Measurements from ENCODE around the gene CCR9. TPM values are rescaled to one million over a fixed set of nuclear protein-coding genes. Genes with fewer than 3 reads are reported as not detected.

CCR9 gene
- total RNA-seq, 1 experiment from 2014 or later = not detected

DNA sequence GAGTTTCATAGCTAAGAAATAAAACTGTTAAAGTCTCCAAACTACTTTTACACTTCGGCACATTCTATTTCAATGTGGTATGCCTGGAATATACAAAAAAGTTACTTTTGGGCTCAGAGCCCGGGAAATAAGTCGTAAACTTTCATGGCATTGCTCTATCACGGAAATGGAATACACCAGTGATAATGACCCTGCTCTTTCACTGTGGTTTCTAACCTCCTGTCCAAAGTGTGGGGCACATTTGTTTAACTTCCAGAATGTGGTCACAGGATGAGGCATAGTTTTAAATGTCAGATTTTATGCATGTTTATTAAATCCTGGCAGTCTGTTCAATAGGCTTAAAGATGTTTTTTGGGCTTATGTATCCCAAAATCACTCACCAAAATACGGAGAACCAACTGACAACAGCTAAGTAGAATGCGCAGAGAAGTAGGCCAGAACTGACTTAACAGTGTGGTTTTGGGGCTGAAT lies 62.0 kb downstream of the CCR9 start:
- no peaks in the 10 kb centered on the region for H4K20me1 ChIP-seq (ENCODE audit: insufficient read depth)
- H3K27me3 ChIP-seq (ENCODE audit: insufficient read depth, low read length) = no peaks in the 10 kb centered on the region
- no peak overlapping the region for H3K4me3 ChIP-seq (replicated peaks in 1 of 2; ENCODE audit: low read depth in 1 of 2, low read length in 2 of 2)
- no peak overlapping the region for H3K27ac ChIP-seq (ENCODE audit: low read depth, low read length)
- RAD21 ChIA-PET (ENCODE audit: low non-redundant PET in 1 of 2, low total read pairs in 2 of 2, uncharacterized antibody in 2 of 2, unreplicated experiment in 2 of 2) = no interaction called here
- ATAC-seq = no peak
- H3K4me1 ChIP-seq (ENCODE audit: control insufficient read depth in 1 of 2, insufficient read depth in 2 of 2, low read length in 2 of 2) = no peaks in the 10 kb centered on the region
- CTCF ChIA-PET = no interaction called here
- BruUV-seq (replicated peaks) = no TSS peak
- H3K4me2 ChIP-seq (ENCODE audit: low read length) = no peak overlapping the region
- intact Hi-C loops (cut with micrococcal nuclease) = no loop called here
- H3K79me2 ChIP-seq (ENCODE audit: insufficient read depth, low read length) = no peaks in the 10 kb centered on the region
- no peak overlapping the region for H3K9ac ChIP-seq (ENCODE audit: low read length)
- no peak overlapping the region for H2AFZ ChIP-seq (ENCODE audit: low read depth, low read length, poor library complexity, severe bottlenecking)
- H3K9me3 ChIP-seq (ENCODE audit: control insufficient read depth in 1 of 2, insufficient read depth in 1 of 2, low read depth in 1 of 2, low read length in 2 of 2) = no peaks in the 10 kb centered on the region
- H3K9me2 ChIP-seq (ENCODE audit: insufficient read depth) = no peaks in the 10 kb centered on the region
- POLR2A ChIA-PET = no interaction called here
- H3K36me3 ChIP-seq (ENCODE audit: control insufficient read depth in 1 of 2, insufficient read depth in 2 of 2, low read length in 2 of 2) = peaks cover 13 to 30% of the 10 kb centered on the region in 2 experiments
- DNase-seq (ENCODE audit: low read depth, low spot score) = no peak
- TF ChIP-seq, protein P1, sequence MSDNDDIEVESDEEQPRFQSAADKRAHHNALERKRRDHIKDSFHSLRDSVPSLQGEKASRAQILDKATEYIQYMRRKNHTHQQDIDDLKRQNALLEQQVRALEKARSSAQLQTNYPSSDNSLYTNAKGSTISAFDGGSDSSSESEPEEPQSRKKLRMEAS (IDR thresholded peaks at IDR 0.05) = no peak
- no peak for TF ChIP-seq POLR2AphosphoS5 (IDR thresholded peaks at IDR 0.05; ENCODE audit: low read depth, low read length)
- TF ChIP-seq YY1 (IDR thresholded peaks at IDR 0.05; ENCODE audit: extremely low read depth, insufficient replicate concordance, low read depth, low read length) = no peak
- no peak for TF ChIP-seq ZNF274 (IDR thresholded peaks at IDR 0.05; ENCODE audit: low read depth, low read length)
- no peak for TF ChIP-seq SIN3A (IDR thresholded peaks at IDR 0.05; ENCODE audit: low read depth)
- no peak for TF ChIP-seq TCF7L2 (IDR thresholded peaks at IDR 0.05; ENCODE audit: borderline replicate concordance, extremely low read depth, insufficient read depth, insufficient read length)
- TF ChIP-seq EGR1 (IDR thresholded peaks at IDR 0.05; ENCODE audit: low read depth) = no peak
- no peak for TF ChIP-seq EZH2phosphoT487 (IDR thresholded peaks at IDR 0.05; ENCODE audit: borderline replicate concordance)
- no peak for TF ChIP-seq CEBPB (IDR thresholded peaks at IDR 0.05; ENCODE audit: low read depth)
- TF ChIP-seq, protein P2, sequence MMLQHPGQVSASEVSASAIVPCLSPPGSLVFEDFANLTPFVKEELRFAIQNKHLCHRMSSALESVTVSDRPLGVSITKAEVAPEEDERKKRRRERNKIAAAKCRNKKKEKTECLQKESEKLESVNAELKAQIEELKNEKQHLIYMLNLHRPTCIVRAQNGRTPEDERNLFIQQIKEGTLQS (IDR thresholded peaks at IDR 0.05) = no peak
- TF ChIP-seq, protein P3, sequence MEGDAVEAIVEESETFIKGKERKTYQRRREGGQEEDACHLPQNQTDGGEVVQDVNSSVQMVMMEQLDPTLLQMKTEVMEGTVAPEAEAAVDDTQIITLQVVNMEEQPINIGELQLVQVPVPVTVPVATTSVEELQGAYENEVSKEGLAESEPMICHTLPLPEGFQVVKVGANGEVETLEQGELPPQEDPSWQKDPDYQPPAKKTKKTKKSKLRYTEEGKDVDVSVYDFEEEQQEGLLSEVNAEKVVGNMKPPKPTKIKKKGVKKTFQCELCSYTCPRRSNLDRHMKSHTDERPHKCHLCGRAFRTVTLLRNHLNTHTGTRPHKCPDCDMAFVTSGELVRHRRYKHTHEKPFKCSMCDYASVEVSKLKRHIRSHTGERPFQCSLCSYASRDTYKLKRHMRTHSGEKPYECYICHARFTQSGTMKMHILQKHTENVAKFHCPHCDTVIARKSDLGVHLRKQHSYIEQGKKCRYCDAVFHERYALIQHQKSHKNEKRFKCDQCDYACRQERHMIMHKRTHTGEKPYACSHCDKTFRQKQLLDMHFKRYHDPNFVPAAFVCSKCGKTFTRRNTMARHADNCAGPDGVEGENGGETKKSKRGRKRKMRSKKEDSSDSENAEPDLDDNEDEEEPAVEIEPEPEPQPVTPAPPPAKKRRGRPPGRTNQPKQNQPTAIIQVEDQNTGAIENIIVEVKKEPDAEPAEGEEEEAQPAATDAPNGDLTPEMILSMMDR (IDR thresholded peaks at IDR 0.05 in 2 of 3, conservative IDR thresholded peaks at IDR 0.05 in 1 of 3; ENCODE audit: borderline replicate concordance in 1 of 3, insufficient read depth in 1 of 3, low read depth in 2 of 3, low read length in 2 of 3) = no peak
- TF ChIP-seq RAD21 (IDR thresholded peaks at IDR 0.05; ENCODE audit: low read depth) = no peak
- TF ChIP-seq ELF1 (IDR thresholded peaks at IDR 0.05; ENCODE audit: borderline replicate concordance, low read depth) = no peak
- TF ChIP-seq ZFX (IDR thresholded peaks at IDR 0.05) = no peak
- no peak for TF ChIP-seq JUND (IDR thresholded peaks at IDR 0.05)
- TF ChIP-seq, protein P4, sequence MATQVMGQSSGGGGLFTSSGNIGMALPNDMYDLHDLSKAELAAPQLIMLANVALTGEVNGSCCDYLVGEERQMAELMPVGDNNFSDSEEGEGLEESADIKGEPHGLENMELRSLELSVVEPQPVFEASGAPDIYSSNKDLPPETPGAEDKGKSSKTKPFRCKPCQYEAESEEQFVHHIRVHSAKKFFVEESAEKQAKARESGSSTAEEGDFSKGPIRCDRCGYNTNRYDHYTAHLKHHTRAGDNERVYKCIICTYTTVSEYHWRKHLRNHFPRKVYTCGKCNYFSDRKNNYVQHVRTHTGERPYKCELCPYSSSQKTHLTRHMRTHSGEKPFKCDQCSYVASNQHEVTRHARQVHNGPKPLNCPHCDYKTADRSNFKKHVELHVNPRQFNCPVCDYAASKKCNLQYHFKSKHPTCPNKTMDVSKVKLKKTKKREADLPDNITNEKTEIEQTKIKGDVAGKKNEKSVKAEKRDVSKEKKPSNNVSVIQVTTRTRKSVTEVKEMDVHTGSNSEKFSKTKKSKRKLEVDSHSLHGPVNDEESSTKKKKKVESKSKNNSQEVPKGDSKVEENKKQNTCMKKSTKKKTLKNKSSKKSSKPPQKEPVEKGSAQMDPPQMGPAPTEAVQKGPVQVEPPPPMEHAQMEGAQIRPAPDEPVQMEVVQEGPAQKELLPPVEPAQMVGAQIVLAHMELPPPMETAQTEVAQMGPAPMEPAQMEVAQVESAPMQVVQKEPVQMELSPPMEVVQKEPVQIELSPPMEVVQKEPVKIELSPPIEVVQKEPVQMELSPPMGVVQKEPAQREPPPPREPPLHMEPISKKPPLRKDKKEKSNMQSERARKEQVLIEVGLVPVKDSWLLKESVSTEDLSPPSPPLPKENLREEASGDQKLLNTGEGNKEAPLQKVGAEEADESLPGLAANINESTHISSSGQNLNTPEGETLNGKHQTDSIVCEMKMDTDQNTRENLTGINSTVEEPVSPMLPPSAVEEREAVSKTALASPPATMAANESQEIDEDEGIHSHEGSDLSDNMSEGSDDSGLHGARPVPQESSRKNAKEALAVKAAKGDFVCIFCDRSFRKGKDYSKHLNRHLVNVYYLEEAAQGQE (IDR thresholded peaks at IDR 0.05; ENCODE audit: low read depth) = no peak
- TF ChIP-seq EZH2 (IDR thresholded peaks at IDR 0.05) = no peak
- no peak for TF ChIP-seq SP1 (IDR thresholded peaks at IDR 0.05; ENCODE audit: low read depth)

All from HCT116 (cell line).